CD4-positive, alpha-beta T cell treated with Interleukin-2 at 100 ng/mL for 4 hours (primary cell): ENCODE results near the gene DHRS7B.
"Not testable (repeated sequence)": the region's sequence is repeated elsewhere in the genome, so short reads cannot be mapped to it uniquely, and the experiment has no call there.

Experiments used
- DNase-seq: peaks from one replicate; pipeline ENCODE4 v3.0.0-alpha.2; 2020; ENCODE audit warnings: low spot score

DHRS7B gene

GRCh38 chr17:21107067-21107650, 19.6 kb upstream of the DHRS7B start:
- DNase-seq, result not testable (repeated sequence)

- no peak for DNase-seq
Measured at GRCh38 chr17:21108651-21109050, 18.1 kb upstream of the DHRS7B start.

GRCh38 chr17:21113049-21113690, 13.6 kb upstream of the DHRS7B start:
- DNase-seq, result no peak

GRCh38 chr17:21113716-21114115, 13.0 kb upstream of the DHRS7B start:
- DNase-seq, result no peak

GRCh38 chr17:21114791-21115190, 12.0 kb upstream of the DHRS7B start:
- DNase-seq, result not testable (repeated sequence)

- DNase-seq, result peak; percentile 79
Measured at GRCh38 chr17:21119247-21119918, 7.4 kb upstream of the DHRS7B start.

- no peak for DNase-seq
Measured at GRCh38 chr17:21119919-21120249, 6.9 kb upstream of the DHRS7B start.

GRCh38 chr17:21124086-21124485, 2.7 kb upstream of the DHRS7B start:
- DNase-seq, result no peak

GRCh38 chr17:21124517-21124916, 2.2 kb upstream of the DHRS7B start:
- DNase-seq, result not testable (repeated sequence)

- peak; percentile 71 for DNase-seq
Measured at GRCh38 chr17:21125862-21126261, 902 bp upstream of the DHRS7B start.

- no peak for DNase-seq
Measured at GRCh38 chr17:21127509-21128077, 829 bp downstream of the DHRS7B start.

- no peak for DNase-seq
Measured at GRCh38 chr17:21129023-21129681, 2.4 kb downstream of the DHRS7B start.

- no peak for DNase-seq
Measured at GRCh38 chr17:21131137-21131536, 4.4 kb downstream of the DHRS7B start.

- DNase-seq, result no peak
Measured at GRCh38 chr17:21132428-21132827, 5.7 kb downstream of the DHRS7B start.

GRCh38 chr17:21134559-21134958, 7.8 kb downstream of the DHRS7B start:
- DNase-seq, result no peak

- no peak for DNase-seq
Measured at GRCh38 chr17:21140911-21141310, 14.1 kb downstream of the DHRS7B start.

GRCh38 chr17:21141331-21141730, 14.6 kb downstream of the DHRS7B start:
- no peak for DNase-seq

GRCh38 chr17:21142065-21142464, 15.3 kb downstream of the DHRS7B start:
- not testable (repeated sequence) for DNase-seq

- no peak for DNase-seq
Measured at GRCh38 chr17:21143695-21144094, 16.9 kb downstream of the DHRS7B start.

GRCh38 chr17:21144299-21144698, 17.5 kb downstream of the DHRS7B start:
- DNase-seq, result not testable (repeated sequence)

GRCh38 chr17:21146362-21147015, 19.7 kb downstream of the DHRS7B start:
- DNase-seq, result no peak

- DNase-seq, result no peak
Measured at GRCh38 chr17:21149621-21150020, 22.9 kb downstream of the DHRS7B start.
